Body of pancreas (tissue), 4 donors: ENCODE data around the gene WASHC2C.
"Not testable (repeated sequence)": the region's sequence is repeated elsewhere in the genome, so short reads cannot be mapped to it uniquely, and the experiment has no call there.

Experiments used
- CTCF ChIP-seq, 7 experiments: fragments of 450-650 bp in 4 of 7; fragments of 200-600 bp in 3 of 7; sonication (generic) in 3 of 7; IDR thresholded peaks; one replicate each; pipeline ENCODE4 v1.5.1; 2016 to 2019; ENCODE audit warnings: antibody characterized with exemption in 7 of 7
- POLR2A ChIP-seq, 3 donors: fragments of 450-650 bp; IDR thresholded peaks; one replicate each; pipeline ENCODE4 v1.6.1; 2016; ENCODE audit warnings: antibody characterized with exemption in 3 of 3, mild to moderate bottlenecking in 2 of 3

- not testable (repeated sequence) for TF ChIP-seq CTCF, POLR2A (IDR thresholded peaks at IDR 0.05)
Measured at GRCh38 chr10:45804996-45805395, 77.9 kb downstream of the WASHC2C start.
